ENCODE measurements around the gene GADD45B.

- TF ChIP-seq RAD21 (IDR thresholded peaks at IDR 0.05; ENCODE audit: insufficient read depth, low read depth, low read length) (no peak), TARDBP (IDR thresholded peaks at IDR 0.05; ENCODE audit: borderline replicate concordance) (no peak), FOXM1 (IDR thresholded peaks at IDR 0.05; ENCODE audit: low read depth, low read length) (no peak), EZH2 (IDR thresholded peaks at IDR 0.05; ENCODE audit: borderline replicate concordance, control insufficient read depth, low read depth, low read length) (no peak), POLR2A (IDR thresholded peaks at IDR 0.05; ENCODE audit: low read depth, low read length) (no peak), SPI1 (IDR thresholded peaks at IDR 0.05; ENCODE audit: borderline replicate concordance, insufficient read depth, low read depth, low read length) (no peak), CHD2 (IDR thresholded peaks at IDR 0.05; ENCODE audit: borderline replicate concordance, low read depth, low read length) (no peak), SMC3 (IDR thresholded peaks at IDR 0.05; ENCODE audit: borderline replicate concordance, low read length) (no peak), SMAD1 (IDR thresholded peaks at IDR 0.05; ENCODE audit: low read depth, partially characterized antibody) (no peak), FOXK2 (IDR thresholded peaks at IDR 0.05) (no peak), MYC (IDR thresholded peaks at IDR 0.05; ENCODE audit: insufficient read depth, insufficient read length, insufficient replicate concordance, low read length, severe bottlenecking) (peak; percentile 41), EP300 (IDR thresholded peaks at IDR 0.05; ENCODE audit: borderline replicate concordance in 1 of 2, control insufficient read depth in 1 of 2, low read depth in 2 of 2, low read length in 2 of 2) (no peak), SP1 (IDR thresholded peaks at IDR 0.05; ENCODE audit: low read depth, low read length) (no peak)
- TF ChIP-seq, protein P1, sequence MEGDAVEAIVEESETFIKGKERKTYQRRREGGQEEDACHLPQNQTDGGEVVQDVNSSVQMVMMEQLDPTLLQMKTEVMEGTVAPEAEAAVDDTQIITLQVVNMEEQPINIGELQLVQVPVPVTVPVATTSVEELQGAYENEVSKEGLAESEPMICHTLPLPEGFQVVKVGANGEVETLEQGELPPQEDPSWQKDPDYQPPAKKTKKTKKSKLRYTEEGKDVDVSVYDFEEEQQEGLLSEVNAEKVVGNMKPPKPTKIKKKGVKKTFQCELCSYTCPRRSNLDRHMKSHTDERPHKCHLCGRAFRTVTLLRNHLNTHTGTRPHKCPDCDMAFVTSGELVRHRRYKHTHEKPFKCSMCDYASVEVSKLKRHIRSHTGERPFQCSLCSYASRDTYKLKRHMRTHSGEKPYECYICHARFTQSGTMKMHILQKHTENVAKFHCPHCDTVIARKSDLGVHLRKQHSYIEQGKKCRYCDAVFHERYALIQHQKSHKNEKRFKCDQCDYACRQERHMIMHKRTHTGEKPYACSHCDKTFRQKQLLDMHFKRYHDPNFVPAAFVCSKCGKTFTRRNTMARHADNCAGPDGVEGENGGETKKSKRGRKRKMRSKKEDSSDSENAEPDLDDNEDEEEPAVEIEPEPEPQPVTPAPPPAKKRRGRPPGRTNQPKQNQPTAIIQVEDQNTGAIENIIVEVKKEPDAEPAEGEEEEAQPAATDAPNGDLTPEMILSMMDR (IDR thresholded peaks at IDR 0.05 in 2 of 3, conservative IDR thresholded peaks at IDR 0.05 in 1 of 3; ENCODE audit: control insufficient read depth in 2 of 3, extremely low read depth in 1 of 3, insufficient read depth in 1 of 3, low read depth in 3 of 3, low read length in 3 of 3): no peak
Measured at GRCh38 chr19:2491130-2491801, 15.3 kb downstream of the GADD45B start.
